Tibial nerve (tissue), 4 donors: ENCODE measurements around the gene FOXP4. TPM values are rescaled to one million over a fixed set of nuclear protein-coding genes. Genes with fewer than 3 reads are reported as not detected.
A peak's percentile ranks its signal among the peaks of the same experiment; 100 is the strongest.

Experiments
- DNase-seq, 2 donors: peaks; one replicate each; pipeline ENCODE4 v3.0.0-alpha.2; 2019; ENCODE audit warnings: low spot score in 2 of 2
- H3K27ac ChIP-seq, 4 donors: fragments of 200-600 bp; sonication (generic) in 3 of 4; one replicate each; pipeline ENCODE4 v1.5.1; 2017 to 2019; ENCODE audit warnings: mild to moderate bottlenecking in 1 of 4
- H3K27me3 ChIP-seq, 2 donors: fragments of 200-600 bp; sonication (generic) in 1 of 2; one replicate each; pipeline versions ENCODE4 v1.5.1 to v1.6.0; 2017 to 2019
- H3K36me3 ChIP-seq, 3 donors: fragments of 200-600 bp; sonication (generic); one replicate each; pipeline ENCODE4 v1.5.1; 2018 to 2019
- H3K4me1 ChIP-seq, 4 donors: fragments of 200-600 bp; sonication (generic) in 3 of 4; one replicate each; pipeline ENCODE4 v1.5.1; 2017 to 2019
- H3K4me3 ChIP-seq, 4 donors: fragments of 200-600 bp; sonication (generic) in 3 of 4; one replicate each; pipeline ENCODE4 v1.5.1; 2017 to 2019; ENCODE audit warnings: mild to moderate bottlenecking in 1 of 4, moderate library complexity in 1 of 4
- H3K9me3 ChIP-seq, 4 donors: fragments of 200-600 bp; sonication (generic) in 3 of 4; one replicate each; pipeline ENCODE4 v1.5.1; 2017 to 2019
- EP300 ChIP-seq, 2 donors: sonication (generic); formaldehyde crosslinking; IDR thresholded peaks; one replicate each; pipeline ENCODE4 v1.6.1; 2017; ENCODE audit warnings: antibody characterized with exemption in 2 of 2, mild to moderate bottlenecking in 1 of 2
- POLR2A ChIP-seq, 2 donors: fragments of 450-650 bp; IDR thresholded peaks; one replicate each; pipeline ENCODE4 v1.6.1; 2017; ENCODE audit warnings: antibody characterized with exemption in 2 of 2, mild to moderate bottlenecking in 2 of 2, moderate library complexity in 2 of 2
- WGBS, 2 donors: methylation state at CpG; one replicate each; pipeline ENCODE4 v1.1.5; 2018; 5-methylcytosine and 5-hydroxymethylcytosine counted together
- total RNA-seq, 4 donors: library from RNA; depleted of rRNA; stranded (reverse); fragments of >200 nt; gene quantifications; one replicate each; pipeline ENCODE4 v1.1.0, GENCODE V29; 2016
- TF ChIP-seq, protein P1 (sequence below), 5 experiments: fragments of 200-600 bp in 3 of 5; fragments of 450-650 bp in 2 of 5; sonication (generic) in 3 of 5; IDR thresholded peaks; one replicate each; pipeline ENCODE4 v1.5.1; 2016 to 2019; ENCODE audit warnings: antibody characterized with exemption in 5 of 5, mild to moderate bottlenecking in 3 of 5, moderate library complexity in 2 of 5

FOXP4 gene
- total RNA-seq, 4 donors from 2014 or later = 11.1 to 16.2 (median 14.7) TPM

DNA sequence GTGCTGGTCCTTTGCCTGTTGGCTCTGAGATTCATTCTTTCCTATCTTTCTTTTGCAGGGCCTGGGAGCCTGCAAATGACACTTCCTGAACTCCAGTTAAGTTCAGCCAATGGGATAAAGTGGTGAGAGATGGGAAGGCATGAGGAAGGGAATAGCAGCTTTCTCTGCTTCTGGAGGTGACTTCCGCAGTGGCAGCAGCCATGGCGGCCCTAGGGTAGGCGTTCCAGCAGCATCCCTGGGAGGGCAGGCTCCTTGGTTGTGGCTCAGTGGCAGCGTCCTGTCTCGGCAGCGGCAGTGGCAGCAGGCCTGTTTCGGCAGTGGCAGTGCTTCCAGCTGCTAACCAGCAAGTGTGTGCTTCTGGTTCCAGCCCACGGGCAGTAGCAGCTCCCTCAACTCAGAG, 84.8 kb downstream of the FOXP4 start:
- Histone ChIP-seq H3K27me3 (peaks cover 0 to 12% of the 10 kb centered on the region in 2 donors), H3K9me3 (no peaks in the 10 kb centered on the region), H3K36me3 (no peaks in the 10 kb centered on the region), H3K4me3 (no peak overlapping the region), H3K4me1 (peaks cover 0 to 6% (median 0%) of the 10 kb centered on the region in 4 donors), H3K27ac (no peak overlapping the region)
- WGBS, 2 donors = 84% methylated on average over 5 to 8 of the region's 8 CpGs
- no peak for TF ChIP-seq POLR2A (IDR thresholded peaks at IDR 0.05)
- TF ChIP-seq EP300 (IDR thresholded peaks at IDR 0.05) = no peak
- TF ChIP-seq, protein P1, sequence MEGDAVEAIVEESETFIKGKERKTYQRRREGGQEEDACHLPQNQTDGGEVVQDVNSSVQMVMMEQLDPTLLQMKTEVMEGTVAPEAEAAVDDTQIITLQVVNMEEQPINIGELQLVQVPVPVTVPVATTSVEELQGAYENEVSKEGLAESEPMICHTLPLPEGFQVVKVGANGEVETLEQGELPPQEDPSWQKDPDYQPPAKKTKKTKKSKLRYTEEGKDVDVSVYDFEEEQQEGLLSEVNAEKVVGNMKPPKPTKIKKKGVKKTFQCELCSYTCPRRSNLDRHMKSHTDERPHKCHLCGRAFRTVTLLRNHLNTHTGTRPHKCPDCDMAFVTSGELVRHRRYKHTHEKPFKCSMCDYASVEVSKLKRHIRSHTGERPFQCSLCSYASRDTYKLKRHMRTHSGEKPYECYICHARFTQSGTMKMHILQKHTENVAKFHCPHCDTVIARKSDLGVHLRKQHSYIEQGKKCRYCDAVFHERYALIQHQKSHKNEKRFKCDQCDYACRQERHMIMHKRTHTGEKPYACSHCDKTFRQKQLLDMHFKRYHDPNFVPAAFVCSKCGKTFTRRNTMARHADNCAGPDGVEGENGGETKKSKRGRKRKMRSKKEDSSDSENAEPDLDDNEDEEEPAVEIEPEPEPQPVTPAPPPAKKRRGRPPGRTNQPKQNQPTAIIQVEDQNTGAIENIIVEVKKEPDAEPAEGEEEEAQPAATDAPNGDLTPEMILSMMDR (IDR thresholded peaks at IDR 0.05) = no peak
- DNase-seq = no peak

DNA sequence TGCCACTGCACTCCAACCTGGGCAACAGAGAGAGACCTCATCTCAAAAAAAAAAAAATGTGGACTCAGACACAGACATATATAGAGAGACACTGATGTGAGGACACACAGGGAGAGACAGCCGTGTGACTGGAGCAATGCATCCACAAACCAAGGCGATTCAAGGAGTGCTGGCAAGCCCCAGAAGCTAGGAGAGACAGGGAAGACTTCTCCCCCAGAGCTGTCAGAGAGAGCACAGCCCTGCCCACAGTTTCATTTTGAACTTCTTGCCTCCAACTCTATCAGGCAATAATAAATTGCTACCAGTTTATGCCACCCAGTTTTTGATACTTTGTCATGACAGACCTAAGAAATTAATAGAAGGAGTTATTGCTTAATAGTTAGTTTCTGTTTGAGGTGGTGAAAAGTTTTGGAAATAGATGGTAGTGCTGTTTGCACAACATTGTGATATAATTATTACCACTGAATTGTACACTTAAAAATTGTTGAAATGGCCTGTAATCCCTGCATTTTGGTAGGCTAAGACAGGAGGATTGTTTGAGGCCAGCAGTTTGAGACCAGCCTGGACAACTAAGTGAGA, 87.0 kb downstream of the FOXP4 start:
- no peak for TF ChIP-seq EP300 (IDR thresholded peaks at IDR 0.05)
- TF ChIP-seq, protein P1 (IDR thresholded peaks at IDR 0.05) = no peak
- TF ChIP-seq POLR2A (IDR thresholded peaks at IDR 0.05) = no peak
- no peak overlapping the region for H3K4me3 ChIP-seq
- peaks cover 0 to 22% of the 10 kb centered on the region in 2 donors for H3K27me3 ChIP-seq
- H3K9me3 ChIP-seq = no peaks in the 10 kb centered on the region
- H3K4me1 ChIP-seq = peaks cover 0 to 23% (median 10%) of the 10 kb centered on the region in 4 donors
- 67 to 83% methylated on average over 2 of the region's 2 CpGs for WGBS, 2 donors
- no peak overlapping the region for H3K27ac ChIP-seq
- H3K36me3 ChIP-seq = no peaks in the 10 kb centered on the region
- DNase-seq = no peak

DNA sequence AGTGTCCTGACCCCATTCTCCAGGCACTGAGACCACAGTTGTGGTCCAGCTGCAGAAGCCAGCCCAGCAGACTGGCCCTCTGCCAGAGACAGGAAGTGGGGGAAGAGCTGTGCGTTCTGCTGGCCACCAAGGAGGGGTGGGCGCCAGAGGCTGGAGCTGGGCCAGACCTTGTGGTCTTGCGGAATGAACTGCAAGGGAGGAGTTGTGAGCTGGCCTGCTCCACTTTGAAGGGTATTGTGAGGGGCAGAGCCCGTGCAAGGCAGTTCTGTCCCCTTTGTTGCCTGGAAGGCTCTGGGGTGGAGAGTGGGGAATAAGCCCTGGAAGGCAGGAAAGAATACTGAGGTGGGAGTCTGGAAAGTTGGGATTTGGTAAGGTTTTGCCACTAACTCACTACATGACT, 88.5 kb downstream of the FOXP4 start:
- DNase-seq = no peak

DNA sequence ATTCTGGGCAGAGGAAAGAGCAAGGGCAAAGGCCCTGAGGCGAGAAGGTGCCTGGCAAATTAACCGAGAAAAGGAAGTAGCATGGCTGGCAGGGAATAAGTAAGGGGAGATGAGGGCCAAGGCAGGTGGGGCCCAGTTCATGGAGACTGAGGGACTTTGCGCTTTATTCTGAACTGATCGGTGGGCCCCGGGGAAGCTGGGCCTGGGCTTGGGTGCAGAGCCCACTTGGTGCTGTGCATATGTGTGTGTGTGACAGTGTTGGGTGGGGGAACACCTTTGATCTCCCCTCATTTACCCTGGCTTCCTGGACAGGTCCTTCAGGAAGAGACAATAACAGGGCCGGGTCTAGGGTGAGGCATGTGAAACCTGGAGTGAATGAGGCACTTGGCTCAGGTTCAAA, 89.2 kb downstream of the FOXP4 start:
- peaks cover 0 to 39% of the 10 kb centered on the region in 2 donors for H3K27me3 ChIP-seq
- peaks cover 0 to 45% (median 21%) of the 10 kb centered on the region in 4 donors for H3K4me1 ChIP-seq
- no peak overlapping the region for H3K27ac ChIP-seq
- 76 to 82% methylated on average over 6 of the region's 6 CpGs for WGBS, 2 donors
- no peaks in the 10 kb centered on the region for H3K36me3 ChIP-seq
- no peak for DNase-seq
- no peaks in the 10 kb centered on the region for H3K9me3 ChIP-seq
- no peak overlapping the region for H3K4me3 ChIP-seq
- TF ChIP-seq EP300 (IDR thresholded peaks at IDR 0.05) (no peak), POLR2A (IDR thresholded peaks at IDR 0.05) (no peak)
- TF ChIP-seq, protein P1 (IDR thresholded peaks at IDR 0.05) = no peak

More for the DNA sequence above, 88.5 kb downstream of the FOXP4 start:
- peaks cover 0 to 36% of the 10 kb centered on the region in 2 donors for H3K27me3 ChIP-seq
- WGBS, 2 donors = 6% methylated on average over 4 of the region's 4 CpGs
- TF ChIP-seq, protein P1 (IDR thresholded peaks at IDR 0.05) = no peak
- no peak for TF ChIP-seq EP300 (IDR thresholded peaks at IDR 0.05)
- no peak for TF ChIP-seq POLR2A (IDR thresholded peaks at IDR 0.05)
- no peaks in the 10 kb centered on the region for H3K36me3 ChIP-seq
- no peak overlapping the region for H3K27ac ChIP-seq
- no peaks in the 10 kb centered on the region for H3K9me3 ChIP-seq
- H3K4me3 ChIP-seq = no peak overlapping the region
- peaks cover 0 to 38% (median 21%) of the 10 kb centered on the region in 4 donors for H3K4me1 ChIP-seq

DNA sequence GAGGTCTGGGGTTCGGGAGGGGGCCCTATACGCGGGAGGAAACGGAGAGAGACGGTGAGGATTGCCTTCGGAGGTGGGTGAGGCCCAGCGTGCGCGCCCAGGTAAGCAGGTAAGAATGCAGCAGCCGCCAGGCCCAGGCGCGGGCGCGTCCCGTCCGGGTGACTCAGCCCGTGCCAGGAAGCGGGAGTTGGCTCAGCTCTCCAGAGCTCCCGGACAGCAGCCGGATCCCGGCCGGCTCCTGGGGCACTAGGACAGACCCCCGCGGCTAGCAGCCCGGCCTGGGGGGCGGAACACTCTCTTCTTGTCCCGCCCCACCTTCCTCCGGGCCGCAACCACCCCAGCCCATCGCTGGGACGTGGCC, 90.6 kb downstream of the FOXP4 start:
- H3K27me3 ChIP-seq = peaks cover 0 to 44% of the 10 kb centered on the region in 2 donors
- peak overlapping the region in 3 of 4 donors; percentile 6 to 61 (median 54) for H3K4me3 ChIP-seq
- no peaks in the 10 kb centered on the region for H3K9me3 ChIP-seq
- peaks cover 0 to 49% (median 21%) of the 10 kb centered on the region in 4 donors for H3K4me1 ChIP-seq
- no peak overlapping the region for H3K27ac ChIP-seq
- WGBS, 2 donors = 42 to 43% methylated on average over 27 to 29 of the region's 31 CpGs
- no peak for DNase-seq
- H3K36me3 ChIP-seq = no peaks in the 10 kb centered on the region
- no peak for TF ChIP-seq EP300 (IDR thresholded peaks at IDR 0.05)
- TF ChIP-seq, protein P1 (IDR thresholded peaks at IDR 0.05) = no peak
